C4-2B (cell line): ENCODE results near the gene PREX1.

Experiments used
- H3K27ac ChIP-seq: fragments of 450-650 bp; 2 replicates; pipeline ENCODE4 v1.5.1; 2017
- CTCF ChIP-seq: fragments of 450-650 bp; conservative IDR thresholded peaks from 2 replicates; pipeline ENCODE4 v1.5.1; 2017; ENCODE audit warnings: mild to moderate bottlenecking
- ZFX ChIP-seq: fragments of 450-650 bp; IDR thresholded peaks from 2 replicates; pipeline ENCODE4 v1.6.1; 2017

The PREX1 gene

GRCh38 chr20:48823960-48824498 lies 3.8 kb downstream of the PREX1 start:
- no peak overlapping the region for H3K27ac ChIP-seq

GRCh38 chr20:48823476-48823875 lies 4.3 kb downstream of the PREX1 start:
- H3K27ac ChIP-seq: no peak overlapping the region
- TF ChIP-seq CTCF: no peak

More at GRCh38 chr20:48823960-48824498, 3.8 kb downstream of the PREX1 start:
- TF ChIP-seq ZFX (no peak), CTCF (no peak)

GRCh38 chr20:48822879-48823385 lies 4.9 kb downstream of the PREX1 start:
- no peak for TF ChIP-seq CTCF
- TF ChIP-seq ZFX: no peak
- H3K27ac ChIP-seq: no peak overlapping the region

GRCh38 chr20:48822178-48822577 lies 5.6 kb downstream of the PREX1 start:
- H3K27ac ChIP-seq: no peak overlapping the region
- TF ChIP-seq ZFX: no peak
- TF ChIP-seq CTCF: no peak

- no peak overlapping the region for H3K27ac ChIP-seq
- TF ChIP-seq ZFX (no peak), CTCF (no peak)
Measured at GRCh38 chr20:48821261-48821920, 6.4 kb downstream of the PREX1 start.

- TF ChIP-seq ZFX: no peak
- TF ChIP-seq CTCF: no peak
- no peak overlapping the region for H3K27ac ChIP-seq
Measured at GRCh38 chr20:48820649-48820973, 7.2 kb downstream of the PREX1 start.

- TF ChIP-seq ZFX (no peak), CTCF (no peak)
- no peak overlapping the region for H3K27ac ChIP-seq
Measured at GRCh38 chr20:48819821-48820648, 7.8 kb downstream of the PREX1 start.
